Neural progenitor cell (in vitro differentiated cells): Measurements from ENCODE around the gene CLDN9.

Experiments
- CTCF ChIP-seq: fragments of 200-600 bp; sonication (generic); IDR thresholded peaks from 2 replicates; pipeline ENCODE4 v1.5.1; 2017; ENCODE audit warnings: antibody characterized with exemption, mild to moderate bottlenecking
- EZH2 ChIP-seq: fragments of 200-600 bp; sonication (generic); IDR thresholded peaks from 2 replicates; pipeline ENCODE4 v1.6.1; 2017; ENCODE audit warnings: antibody characterized with exemption, mild to moderate bottlenecking, moderate library complexity
- EZH2phosphoT487 ChIP-seq: fragments of 200-600 bp; sonication (generic); IDR thresholded peaks from 2 replicates; pipeline ENCODE4 v1.6.1; 2017; ENCODE audit warnings: antibody characterized with exemption

DNA sequence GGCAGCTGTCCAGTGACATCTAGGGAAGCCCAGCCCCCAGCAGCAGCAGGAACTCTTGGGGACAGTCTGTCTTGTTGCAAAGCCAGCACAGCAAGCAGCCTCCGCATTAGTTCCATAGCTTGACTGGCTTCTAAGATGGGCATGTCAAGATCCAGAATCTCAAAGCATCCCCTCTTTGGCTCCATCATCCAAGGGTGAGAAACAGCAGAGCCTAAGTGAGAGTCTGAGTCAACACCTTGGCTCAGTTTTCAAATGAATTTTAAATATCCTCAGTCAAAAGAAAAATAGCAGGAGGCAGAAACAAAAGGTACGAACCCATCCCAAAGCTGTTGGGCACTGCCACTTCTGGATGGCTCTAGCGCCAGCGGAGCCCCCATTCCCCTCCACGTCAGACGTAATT lies 2.2 kb downstream of the CLDN9 start:
- TF ChIP-seq CTCF (no peak), EZH2 (no peak), EZH2phosphoT487 (no peak)
